Esophagus squamous epithelium (tissue), 4 donors: ENCODE data around the gene MARCHF10.

ENCODE experiments used
- CTCF ChIP-seq, 6 experiments: fragments of 450-650 bp in 4 of 6; fragments of 200-600 bp in 2 of 6; sonication (generic) in 2 of 6; IDR thresholded peaks; one replicate each; pipeline ENCODE4 v1.5.1; 2016 to 2019; ENCODE audit warnings: antibody characterized with exemption in 6 of 6, mild to moderate bottlenecking in 4 of 6, moderate library complexity in 4 of 6
- POLR2A ChIP-seq, 4 donors: fragments of 450-650 bp; IDR thresholded peaks; one replicate each; pipeline ENCODE4 v1.6.1; 2017; ENCODE audit warnings: antibody characterized with exemption in 4 of 4, mild to moderate bottlenecking in 4 of 4, moderate library complexity in 3 of 4

- TF ChIP-seq POLR2A (IDR thresholded peaks at IDR 0.05) (no peak), CTCF (IDR thresholded peaks at IDR 0.05) (no peak)
Observed at GRCh38 chr17:62714016-62714777, 93.9 kb downstream of the MARCHF10 start.
